ENCODE measurements around the gene DDR1.
"Not testable (repeated sequence)": the region's sequence is repeated elsewhere in the genome, so short reads cannot be mapped to it uniquely, and the experiment has no call there.

The DDR1 gene

GRCh38 chr6:30914854-30915590, 30.7 kb downstream of the DDR1 start:
- TF ChIP-seq CTCF (IDR thresholded peaks at IDR 0.05; ENCODE audit: control extremely low read depth, extremely low read depth, low read depth, missing control alignments): no peak
- ChIA-PET POLR2A (no interaction called here), CTCF (interaction anchor here (0.9 to 7.6 kb wide), 24 partner anchors 10 to 279 kb away, joined by 3 to 115 read pairs (median 15); partner anchors contain the start of gene DDR1)
- DNase-seq (ENCODE audit: extremely low spot score): no peak

DNA sequence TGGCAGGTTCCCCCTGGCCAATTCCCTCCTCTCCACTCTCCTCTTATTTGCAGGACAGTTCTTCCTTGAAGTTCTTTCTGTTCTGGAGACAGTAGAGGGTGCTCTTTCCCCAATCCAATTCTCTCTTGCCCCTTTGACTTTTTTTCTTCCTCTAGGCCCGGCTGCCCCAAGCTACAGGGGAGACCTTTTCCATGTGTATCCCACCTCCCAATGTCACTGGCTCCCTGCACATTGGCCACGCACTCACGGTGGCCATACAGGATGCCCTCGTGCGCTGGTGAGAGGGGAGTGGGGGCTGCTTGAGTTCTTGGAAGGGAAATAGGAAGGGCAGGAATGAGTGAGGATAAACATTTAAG, 31.2 kb downstream of the DDR1 start:
- POLR2A ChIA-PET: no interaction called here
- CTCF ChIA-PET: interaction anchor here (0.8 to 7.6 kb wide), 28 partner anchors 10 to 279 kb away, joined by 3 to 115 read pairs (median 10); partner anchors contain the start of gene DDR1
- peak; percentile 84 for DNase-seq (ENCODE audit: extremely low spot score)
- peak; percentile 60 for TF ChIP-seq CTCF (IDR thresholded peaks at IDR 0.05; ENCODE audit: control extremely low read depth, extremely low read depth, low read depth, missing control alignments)

GRCh38 chr6:30917041-30917440, 32.7 kb downstream of the DDR1 start:
- no peak for TF ChIP-seq CTCF (IDR thresholded peaks at IDR 0.05; ENCODE audit: control extremely low read depth, extremely low read depth, low read depth, missing control alignments)
- CTCF ChIA-PET: interaction anchor here (0.9 to 7.6 kb wide), 11 partner anchors 8 to 175 kb away, joined by 3 to 115 read pairs (median 26); no protein-coding TSS in a partner anchor

GRCh38 chr6:30917487-30917886, 33.2 kb downstream of the DDR1 start:
- CTCF ChIA-PET: interaction anchor here (0.9 to 7.6 kb wide), 11 partner anchors 8 to 212 kb away, joined by 3 to 115 read pairs (median 26); no protein-coding TSS in a partner anchor
- no peak for DNase-seq (ENCODE audit: extremely low spot score)
- POLR2A ChIA-PET: no interaction called here
- TF ChIP-seq CTCF (IDR thresholded peaks at IDR 0.05; ENCODE audit: control extremely low read depth, extremely low read depth, low read depth, missing control alignments): no peak

More at GRCh38 chr6:30917041-30917440, 32.7 kb downstream of the DDR1 start:
- POLR2A ChIA-PET: no interaction called here
- no peak for DNase-seq (ENCODE audit: extremely low spot score)

- ChIA-PET POLR2A (interaction anchor here (0.6 kb wide), 2 partner anchors 13 to 22 kb away, joined by 3 to 8 read pairs; no protein-coding TSS in a partner anchor), CTCF (interaction anchor here (0.6 to 7.6 kb wide), 10 partner anchors 10 to 210 kb away, joined by 3 to 115 read pairs (median 4); no protein-coding TSS in a partner anchor)
- no peak for DNase-seq (ENCODE audit: extremely low spot score)
- TF ChIP-seq CTCF (IDR thresholded peaks at IDR 0.05; ENCODE audit: control extremely low read depth, extremely low read depth, low read depth, missing control alignments): no peak
Measured at GRCh38 chr6:30918670-30919069, 34.4 kb downstream of the DDR1 start.

- DNase-seq (ENCODE audit: extremely low spot score): no peak
- ChIA-PET CTCF (interaction anchor here (1.5 kb wide), 1 partner anchor 148 kb away, joined by 3 read pairs; no protein-coding TSS in a partner anchor), POLR2A (no interaction called here)
- no peak for TF ChIP-seq CTCF (IDR thresholded peaks at IDR 0.05; ENCODE audit: control extremely low read depth, extremely low read depth, low read depth, missing control alignments)
Measured at GRCh38 chr6:30922447-30922852, 38.1 kb downstream of the DDR1 start.

GRCh38 chr6:30924040-30924627, 39.8 kb downstream of the DDR1 start:
- POLR2A ChIA-PET; DNase-seq (ENCODE audit: extremely low spot score): not testable (repeated sequence)
- CTCF ChIA-PET: interaction anchor here (0.7 to 4.0 kb wide), 3 partner anchors 9 to 156 kb away, joined by 3 to 29 read pairs (median 9); partner anchors contain the start of gene VARS2
